ENCODE data around the gene SALL3. TPM values are rescaled to one million over a fixed set of nuclear protein-coding genes. Genes with fewer than 3 reads are reported as not detected.

The SALL3 gene
- total RNA-seq, 4 donors from 2014 or later: not detected

GRCh38 chr18:79006106-79006795 lies 26.6 kb downstream of the SALL3 start:
- no peaks in the 10 kb centered on the region for H3K4me1 ChIP-seq
- no peak overlapping the region for H3K27ac ChIP-seq
- H3K9me3 ChIP-seq: no peaks in the 10 kb centered on the region
- H3K27me3 ChIP-seq: no peaks in the 10 kb centered on the region
- no peak for TF ChIP-seq POLR2A (IDR thresholded peaks at IDR 0.05)
- no peak for TF ChIP-seq CTCF (IDR thresholded peaks at IDR 0.05)
- no peak overlapping the region for H3K4me3 ChIP-seq
- H3K36me3 ChIP-seq: no peaks in the 10 kb centered on the region
- DNase-seq: no peak

DNA sequence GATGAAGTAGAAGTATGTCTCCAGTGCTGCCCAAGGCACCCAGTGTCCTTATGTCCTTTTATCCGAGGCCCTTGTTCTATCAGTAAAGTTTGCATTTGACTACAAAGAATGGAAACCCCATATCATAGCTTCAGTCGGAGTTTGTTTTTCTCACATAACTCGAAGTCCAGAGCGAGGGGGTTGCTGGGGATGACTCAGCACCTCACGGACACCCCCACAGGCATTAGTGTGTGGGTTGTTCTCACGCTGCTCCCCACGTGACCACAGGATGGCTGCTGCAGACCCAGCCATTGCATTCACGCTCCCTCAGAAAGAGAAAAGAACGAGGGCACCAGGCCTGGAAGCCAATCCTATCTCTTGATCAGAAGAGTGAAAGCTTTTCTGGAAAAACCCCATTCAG lies 27.8 kb downstream of the SALL3 start:
- no peak for TF ChIP-seq CTCF (IDR thresholded peaks at IDR 0.05)
- no peak for TF ChIP-seq POLR2A (IDR thresholded peaks at IDR 0.05)
- no peak for DNase-seq
- H3K27me3 ChIP-seq: no peaks in the 10 kb centered on the region

DNA sequence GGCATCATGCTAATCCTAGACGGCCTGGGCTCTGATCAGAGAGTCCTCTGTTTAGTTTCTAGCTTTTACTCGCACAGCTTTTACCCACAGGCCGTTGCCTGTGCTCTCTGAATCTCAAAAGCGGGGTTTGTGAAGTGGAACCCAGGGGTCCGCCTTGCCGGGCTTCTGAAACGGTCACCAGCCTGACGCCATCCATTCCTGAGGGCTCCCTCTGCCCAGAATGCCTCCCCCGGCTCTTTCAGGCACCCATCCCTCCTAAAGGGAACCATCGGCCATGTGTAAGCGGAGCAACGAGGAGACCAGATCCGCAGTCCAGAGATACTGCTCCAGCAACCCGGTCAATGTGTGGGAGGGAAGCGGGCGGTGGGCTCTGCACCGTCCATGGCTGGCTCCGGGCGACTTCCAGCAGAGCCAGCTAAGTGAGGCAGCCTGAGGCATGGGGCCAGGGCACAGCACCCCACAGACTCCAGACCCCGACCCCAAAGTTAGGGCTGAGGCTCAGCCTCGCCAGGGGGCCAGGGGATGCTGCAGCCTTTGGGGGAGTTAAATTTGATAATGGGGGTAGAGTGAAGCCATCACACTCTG lies 28.8 kb downstream of the SALL3 start:
- no peak for DNase-seq
- TF ChIP-seq POLR2A (IDR thresholded peaks at IDR 0.05) (no peak), CTCF (IDR thresholded peaks at IDR 0.05) (no peak)
- H3K27me3 ChIP-seq: no peaks in the 10 kb centered on the region

More for the DNA sequence above, 27.8 kb downstream of the SALL3 start:
- H3K4me1 ChIP-seq: no peaks in the 10 kb centered on the region
- no peaks in the 10 kb centered on the region for H3K36me3 ChIP-seq
- H3K9me3 ChIP-seq: no peaks in the 10 kb centered on the region
- H3K27ac ChIP-seq: no peak overlapping the region
- no peak overlapping the region for H3K4me3 ChIP-seq

DNA sequence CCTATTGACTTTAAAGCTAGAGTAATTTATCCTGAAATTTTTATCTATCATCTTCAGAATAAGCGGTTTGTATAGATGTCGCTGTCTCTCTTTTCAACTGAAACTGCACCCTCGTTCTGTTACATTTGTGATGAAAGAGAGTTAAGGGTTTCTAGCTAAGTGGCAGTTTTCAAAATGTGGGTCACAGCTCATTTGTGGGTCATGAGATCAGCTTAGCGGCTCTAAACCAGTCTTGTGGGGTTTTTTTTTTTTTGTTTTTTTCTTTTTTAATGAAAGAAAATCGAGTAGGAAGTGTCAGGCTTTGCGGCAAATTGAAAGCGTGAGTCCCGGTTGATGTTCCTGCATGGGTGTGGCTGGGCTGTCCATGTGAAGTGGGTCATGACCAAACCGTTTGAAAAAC lies 31.2 kb downstream of the SALL3 start:
- no peak overlapping the region for H3K4me3 ChIP-seq
- no peaks in the 10 kb centered on the region for H3K4me1 ChIP-seq
- H3K27ac ChIP-seq: no peak overlapping the region

More for the DNA sequence above, 28.8 kb downstream of the SALL3 start:
- Histone ChIP-seq H3K27ac (no peak overlapping the region), H3K4me3 (no peak overlapping the region), H3K36me3 (no peaks in the 10 kb centered on the region), H3K4me1 (no peaks in the 10 kb centered on the region), H3K9me3 (no peaks in the 10 kb centered on the region)

DNA sequence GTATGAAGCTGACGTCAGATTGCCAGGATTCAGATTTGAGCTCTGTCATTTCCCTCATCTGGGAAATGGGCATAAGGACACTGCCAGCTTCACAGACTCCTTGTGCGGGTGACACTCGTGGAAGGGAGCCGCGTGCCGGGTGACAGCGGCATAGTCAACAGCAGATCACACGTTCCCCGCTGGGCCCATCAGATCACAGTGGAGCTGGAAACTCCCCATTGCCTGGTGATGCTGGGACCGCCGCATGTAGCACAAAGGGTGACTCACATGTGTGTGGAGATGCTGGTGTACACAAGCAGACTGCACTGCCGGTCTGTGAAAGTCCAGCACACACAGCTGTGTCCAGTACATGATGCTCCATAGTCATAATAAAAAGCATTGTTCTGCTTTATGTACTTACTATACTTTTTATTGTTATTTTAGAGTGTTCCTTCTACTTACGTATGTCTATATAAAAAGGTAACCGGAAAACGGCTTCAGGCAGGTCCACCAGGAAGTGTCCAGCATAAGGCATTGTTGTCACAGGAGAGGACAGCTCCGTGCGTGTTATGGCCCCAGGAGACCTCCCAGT lies 31.8 kb downstream of the SALL3 start:
- no peak for DNase-seq
- Histone ChIP-seq H3K36me3 (no peaks in the 10 kb centered on the region), H3K9me3 (no peaks in the 10 kb centered on the region), H3K27me3 (no peaks in the 10 kb centered on the region), H3K4me3 (no peak overlapping the region), H3K4me1 (no peaks in the 10 kb centered on the region), H3K27ac (no peak overlapping the region)
- TF ChIP-seq POLR2A (IDR thresholded peaks at IDR 0.05) (no peak), CTCF (IDR thresholded peaks at IDR 0.05) (no peak)

More for the DNA sequence above, 31.2 kb downstream of the SALL3 start:
- no peak for TF ChIP-seq CTCF (IDR thresholded peaks at IDR 0.05)
- no peak for TF ChIP-seq POLR2A (IDR thresholded peaks at IDR 0.05)
- Histone ChIP-seq H3K36me3 (no peaks in the 10 kb centered on the region), H3K9me3 (no peaks in the 10 kb centered on the region), H3K27me3 (no peaks in the 10 kb centered on the region)
- DNase-seq: no peak
